BE2C (cell line): ENCODE results near the gene RPAP2.
"Not testable (repeated sequence)": the region's sequence is repeated elsewhere in the genome, so short reads cannot be mapped to it uniquely, and the experiment has no call there.

Experiments
- DNase-seq: peaks from one replicate; pipeline ENCODE4 v3.0.0-alpha.2; 2020
- H3K27me3 ChIP-seq: fragments of 250-450 bp; sonication (Bioruptor Pico); 2 replicates; pipeline ENCODE4 v1.5.1; 2020; ENCODE audit warnings: mild to moderate bottlenecking
- H3K36me3 ChIP-seq: fragments of 250-450 bp; sonication (Bioruptor Pico); 2 replicates; pipeline ENCODE4 v1.5.1; 2020; ENCODE audit warnings: mild to moderate bottlenecking
- H3K4me1 ChIP-seq: fragments of 250-450 bp; sonication (Bioruptor Pico); 2 replicates; pipeline ENCODE4 v1.5.1; 2020
- H3K4me3 ChIP-seq: 2 replicates; pipeline ENCODE4 v1.5.1; 2011; ENCODE audit warnings: low read depth, low read length
- H3K9me3 ChIP-seq: fragments of 250-450 bp; sonication (Bioruptor Pico); 2 replicates; pipeline ENCODE4 v1.5.1; 2020
- CTCF ChIP-seq: IDR thresholded peaks from 2 replicates; pipeline ENCODE4 v1.5.1; 2012; ENCODE audit warnings: mild to moderate bottlenecking, low read depth, low read length

Gene RPAP2

GRCh38 chr1:92410706-92411105 lies 111.8 kb downstream of the RPAP2 start:
- no peak overlapping the region for H3K4me3 ChIP-seq
- H3K9me3 ChIP-seq, result no peaks in the 10 kb centered on the region
- no peaks in the 10 kb centered on the region for H3K4me1 ChIP-seq
- no peak for DNase-seq
- TF ChIP-seq CTCF, result no peak
- H3K27me3 ChIP-seq, result no peaks in the 10 kb centered on the region
- no peaks in the 10 kb centered on the region for H3K36me3 ChIP-seq

- Histone ChIP-seq H3K9me3 (no peaks in the 10 kb centered on the region), H3K4me3 (no peak overlapping the region), H3K36me3 (no peaks in the 10 kb centered on the region), H3K4me1 (no peaks in the 10 kb centered on the region), H3K27me3 (no peaks in the 10 kb centered on the region)
- TF ChIP-seq CTCF, result no peak
- no peak for DNase-seq
Observed at GRCh38 chr1:92411511-92411910, 112.7 kb downstream of the RPAP2 start.

- no peak for TF ChIP-seq CTCF
- Histone ChIP-seq H3K4me1 (no peaks in the 10 kb centered on the region), H3K27me3 (no peaks in the 10 kb centered on the region)
Observed at GRCh38 chr1:92419642-92420041, 120.8 kb downstream of the RPAP2 start.

GRCh38 chr1:92424381-92424780 lies 125.5 kb downstream of the RPAP2 start:
- no peak for TF ChIP-seq CTCF
- no peak for DNase-seq
- H3K4me1 ChIP-seq, result no peaks in the 10 kb centered on the region

More at GRCh38 chr1:92419642-92420041, 120.8 kb downstream of the RPAP2 start:
- H3K36me3 ChIP-seq, result no peaks in the 10 kb centered on the region
- no peak for DNase-seq
- no peaks in the 10 kb centered on the region for H3K9me3 ChIP-seq
- H3K4me3 ChIP-seq, result no peak overlapping the region

GRCh38 chr1:92425617-92426016 lies 126.8 kb downstream of the RPAP2 start:
- H3K9me3 ChIP-seq, result no peaks in the 10 kb centered on the region
- no peaks in the 10 kb centered on the region for H3K4me1 ChIP-seq
- H3K36me3 ChIP-seq, result no peaks in the 10 kb centered on the region
- no peak for TF ChIP-seq CTCF
- H3K27me3 ChIP-seq, result no peaks in the 10 kb centered on the region
- no peak for DNase-seq
- no peak overlapping the region for H3K4me3 ChIP-seq

More at GRCh38 chr1:92424381-92424780, 125.5 kb downstream of the RPAP2 start:
- H3K36me3 ChIP-seq, result no peaks in the 10 kb centered on the region
- no peaks in the 10 kb centered on the region for H3K27me3 ChIP-seq
- no peaks in the 10 kb centered on the region for H3K9me3 ChIP-seq
- no peak overlapping the region for H3K4me3 ChIP-seq

GRCh38 chr1:92430030-92430429 lies 131.2 kb downstream of the RPAP2 start:
- Histone ChIP-seq H3K27me3 (no peaks in the 10 kb centered on the region), H3K4me1 (no peaks in the 10 kb centered on the region), H3K4me3 (no peak overlapping the region), H3K9me3 (no peaks in the 10 kb centered on the region), H3K36me3 (no peaks in the 10 kb centered on the region)
- no peak for TF ChIP-seq CTCF
- DNase-seq, result no peak

GRCh38 chr1:92434572-92434971 lies 135.7 kb downstream of the RPAP2 start:
- H3K4me3 ChIP-seq, H3K4me1 ChIP-seq: not testable (repeated sequence)

More at GRCh38 chr1:92434572-92434971, 135.7 kb downstream of the RPAP2 start:
- not testable (repeated sequence) for H3K27me3 ChIP-seq, H3K36me3 ChIP-seq, DNase-seq, H3K9me3 ChIP-seq
